ENCODE results near the gene TACC2. TPM values are rescaled to one million over a fixed set of nuclear protein-coding genes. Genes with fewer than 3 reads are reported as not detected.
A peak's percentile ranks its signal among the peaks of the same experiment; 100 is the strongest.

TACC2 gene
- total RNA-seq, 6 experiments from 2014 or later, result 16.2 to 21.1 (median 18.8) TPM

- H3K36me3 ChIP-seq, result peaks cover 0 to 3% (median 0%) of the 10 kb centered on the region in 4 donors
- intact Hi-C loops (cut with DNase I), result loop anchor here (10.0 kb wide), 2 partner anchors 55 to 135 kb away; partner anchors contain the start of gene BTBD16 (in 1 of the 2)
- no peak for TF ChIP-seq POLR2A (IDR thresholded peaks at IDR 0.05)
- no peak for TF ChIP-seq CTCF (IDR thresholded peaks at IDR 0.05)
- ATAC-seq (no peak), DNase-seq (no peak)
- no peaks in the 10 kb centered on the region for H3K9me3 ChIP-seq
- 33% methylated on average over 3 of the region's 10 CpGs for WGBS (ENCODE audit: insufficient coverage, low coverage, low lambda C conversion rate, missing lambda C conversion rate)
- peaks cover 0 to 20% (median 8%) of the 10 kb centered on the region in 4 donors for H3K4me1 ChIP-seq
- no peak overlapping the region for H3K4me3 ChIP-seq
- H3K27ac ChIP-seq, result no peak overlapping the region
- H3K27me3 ChIP-seq, result no peaks in the 10 kb centered on the region
These were observed 150.7 kb downstream of the TACC2 start for GRCh38 chr10:122139627-122140170.

- no peak overlapping the region for H3K4me3 ChIP-seq
- no peak for DNase-seq
- TF ChIP-seq POLR2A (IDR thresholded peaks at IDR 0.05) (no peak), CTCF (IDR thresholded peaks at IDR 0.05) (no peak)
- ATAC-seq, result no peak
- no peaks in the 10 kb centered on the region for H3K27me3 ChIP-seq
- peaks cover 0 to 3% (median 0%) of the 10 kb centered on the region in 4 donors for H3K36me3 ChIP-seq
- no peaks in the 10 kb centered on the region for H3K9me3 ChIP-seq
- no peak overlapping the region for H3K27ac ChIP-seq
- H3K4me1 ChIP-seq, result peaks cover 0 to 25% (median 10%) of the 10 kb centered on the region in 4 donors
- intact Hi-C loops (cut with DNase I), result loop anchor here in 1 of 2 donors (10.0 kb wide), 1 partner anchor 54 kb away; no protein-coding TSS in a partner anchor
- WGBS (ENCODE audit: insufficient coverage, low coverage, low lambda C conversion rate, missing lambda C conversion rate), result 89% methylated on average over 5 of the region's 9 CpGs
These were observed 151.5 kb downstream of the TACC2 start for GRCh38 chr10:122140461-122140902.

- ATAC-seq, result peak in 2 of 4 donors; percentile 7 to 41
- WGBS (ENCODE audit: insufficient coverage, low coverage, low lambda C conversion rate, missing lambda C conversion rate), result 44% methylated on average over 6 of the region's 10 CpGs
- H3K27ac ChIP-seq, result no peak overlapping the region
- no peaks in the 10 kb centered on the region for H3K9me3 ChIP-seq
- DNase-seq, result peak in 1 of 3 donors; percentile 63
- no peaks in the 10 kb centered on the region for H3K36me3 ChIP-seq
- no peaks in the 10 kb centered on the region for H3K27me3 ChIP-seq
- H3K4me3 ChIP-seq, result no peak overlapping the region
- intact Hi-C loops (cut with DNase I), result loop anchor here in 1 of 2 donors (10.0 kb wide), 1 partner anchor 54 kb away; no protein-coding TSS in a partner anchor
- peaks cover 0 to 25% (median 10%) of the 10 kb centered on the region in 4 donors for H3K4me1 ChIP-seq
- no peak for TF ChIP-seq CTCF (IDR thresholded peaks at IDR 0.05)
- no peak for TF ChIP-seq POLR2A (IDR thresholded peaks at IDR 0.05)
These were observed 152.1 kb downstream of the TACC2 start for GRCh38 chr10:122140941-122141623.

- H3K9me3 ChIP-seq, result no peaks in the 10 kb centered on the region
- no peaks in the 10 kb centered on the region for H3K27me3 ChIP-seq
- H3K4me3 ChIP-seq, result no peak overlapping the region
- peak in 1 of 4 donors; percentile 2 for ATAC-seq
- intact Hi-C loops (cut with DNase I), result loop anchor here in 1 of 2 donors (10.0 kb wide), 1 partner anchor 53 kb away; no protein-coding TSS in a partner anchor
- H3K36me3 ChIP-seq, result no peaks in the 10 kb centered on the region
- TF ChIP-seq POLR2A (IDR thresholded peaks at IDR 0.05), result no peak
- no peak for TF ChIP-seq CTCF (IDR thresholded peaks at IDR 0.05)
- WGBS (ENCODE audit: insufficient coverage, low coverage, low lambda C conversion rate, missing lambda C conversion rate), result 58% methylated on average over 7 of the region's 15 CpGs
- H3K4me1 ChIP-seq, result peaks cover 0 to 32% (median 14%) of the 10 kb centered on the region in 4 donors
- no peak for DNase-seq
- H3K27ac ChIP-seq, result peak overlapping the region in 1 of 3 donors; percentile 83
These were observed 153.1 kb downstream of the TACC2 start for GRCh38 chr10:122141821-122142640.
